Islet precursor cell (in vitro differentiated cells): ENCODE measurements around the gene RHOD.

Experiments
- DNase-seq: peaks from one replicate; pipeline ENCODE4 v3.0.0-alpha.2; 2018

RHOD gene

DNA sequence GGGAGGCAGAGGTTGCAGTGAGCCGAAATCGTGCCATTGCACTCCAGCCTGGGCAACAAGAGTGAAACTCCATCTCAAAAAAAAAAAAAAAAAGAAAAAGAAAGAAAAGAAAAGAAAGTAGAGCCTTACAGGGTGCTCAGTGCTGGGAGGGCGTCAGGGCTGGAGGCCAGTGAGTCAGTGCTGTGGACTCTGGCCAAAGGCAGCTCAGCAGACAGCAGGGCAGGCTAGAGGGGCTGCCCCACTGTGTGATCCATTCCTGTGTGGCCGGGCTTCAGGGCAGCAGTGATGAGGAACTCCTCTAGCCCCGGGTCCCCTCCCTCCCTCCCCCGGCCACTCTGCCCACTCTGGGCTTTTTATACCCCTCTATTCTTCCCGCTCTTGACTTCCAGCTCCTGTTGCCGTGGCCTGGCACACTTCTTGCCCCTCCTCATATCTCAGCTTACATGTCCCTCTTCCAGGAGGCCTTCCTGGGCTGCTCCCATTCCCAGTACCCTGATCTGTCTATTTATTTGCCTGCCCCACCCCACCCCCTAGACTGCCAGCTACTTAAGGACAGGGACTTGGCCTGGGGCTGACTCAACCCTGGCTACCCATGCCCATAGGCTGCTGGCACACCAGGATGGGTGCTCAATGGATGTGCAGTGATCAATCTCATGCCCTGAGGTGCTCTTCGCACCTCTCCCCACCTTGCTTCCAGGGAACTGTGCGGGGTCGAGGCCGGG is 23.7 kb upstream of the RHOD start:
- peak; percentile 92 for DNase-seq

DNA sequence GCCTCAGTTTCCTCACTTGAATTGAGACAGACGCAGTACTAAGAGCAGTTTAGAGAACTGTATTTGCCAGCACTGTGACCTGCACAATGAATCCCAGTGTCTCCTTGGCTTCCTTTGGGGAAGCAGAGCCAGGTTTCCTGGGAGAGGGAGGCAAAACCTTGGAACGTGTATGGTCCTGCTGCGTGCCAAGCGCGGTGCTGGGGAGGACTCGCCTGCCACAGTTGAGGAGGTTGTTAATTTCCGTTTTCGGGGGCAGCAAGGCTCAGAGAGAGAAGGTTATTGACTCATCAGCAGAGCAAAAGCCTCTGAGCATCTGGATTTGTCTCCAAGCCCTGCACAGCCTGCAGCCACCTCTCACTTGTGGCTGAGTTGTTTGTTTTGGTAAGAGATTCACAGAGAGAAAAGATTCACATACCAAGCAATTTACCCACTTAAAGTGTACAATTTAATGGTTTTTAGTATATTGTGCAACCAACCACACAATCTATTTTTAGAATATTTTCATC is 22.9 kb upstream of the RHOD start:
- peak; percentile 79 for DNase-seq

DNA sequence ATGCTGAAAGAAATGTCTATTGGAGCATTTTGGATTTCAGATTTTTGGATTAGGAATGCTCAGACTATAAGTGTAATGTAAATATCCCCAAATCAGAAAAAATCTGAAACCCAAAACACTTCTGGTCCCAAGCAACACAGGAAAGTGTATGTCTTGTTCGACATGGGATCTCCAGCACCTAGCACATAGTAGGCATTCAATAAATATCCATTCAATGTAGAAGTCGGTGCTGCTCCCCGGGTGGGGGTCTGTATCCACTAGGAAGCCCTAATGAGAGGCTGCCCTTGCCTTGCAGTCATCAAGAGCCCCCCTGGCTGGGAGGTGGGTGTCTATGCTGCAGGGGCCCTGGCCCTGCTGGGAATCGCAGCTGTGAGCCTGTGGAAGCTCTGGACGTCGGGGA is 22.3 kb upstream of the RHOD start:
- DNase-seq, result no peak

DNA sequence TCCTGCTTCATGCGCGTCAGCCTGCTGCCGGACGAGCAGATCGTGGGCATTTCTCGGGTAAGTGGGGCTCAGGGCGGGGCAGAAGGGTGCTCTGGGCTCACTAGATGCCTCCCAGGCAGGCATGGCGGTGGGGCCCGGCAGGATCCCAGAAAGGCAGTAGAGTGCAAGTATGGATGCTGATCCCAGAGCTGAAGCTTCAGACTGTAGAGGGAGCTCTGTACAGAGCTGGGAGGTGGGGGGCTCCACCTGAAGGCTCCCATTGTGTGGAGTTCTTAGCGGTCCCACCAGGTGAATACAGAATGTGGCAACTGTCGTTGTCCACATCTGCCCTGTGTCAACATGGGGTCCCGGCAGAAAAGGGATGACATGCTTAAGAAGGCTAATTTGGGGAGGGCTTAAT is 16.5 kb upstream of the RHOD start:
- no peak for DNase-seq

DNA sequence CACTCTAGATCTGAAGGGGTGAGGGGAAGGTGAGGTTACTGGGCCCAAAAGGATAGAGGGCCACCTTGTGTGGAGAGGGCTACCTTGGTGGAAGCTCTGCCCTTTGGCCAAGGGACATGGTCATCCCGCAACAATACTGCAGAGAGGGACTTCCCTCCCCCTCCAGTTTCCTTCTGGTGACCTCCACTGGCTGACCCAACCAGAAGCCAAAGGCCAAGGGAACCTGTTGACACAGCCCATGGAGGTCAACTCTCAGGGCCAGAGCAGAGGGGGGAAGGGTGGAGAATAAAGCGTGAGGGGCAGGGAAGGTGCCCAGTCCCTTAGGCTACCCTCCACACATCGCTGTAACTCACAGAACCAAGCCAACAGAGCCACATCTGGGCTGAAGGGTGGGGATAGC is 15.0 kb upstream of the RHOD start:
- DNase-seq, result no peak

DNA sequence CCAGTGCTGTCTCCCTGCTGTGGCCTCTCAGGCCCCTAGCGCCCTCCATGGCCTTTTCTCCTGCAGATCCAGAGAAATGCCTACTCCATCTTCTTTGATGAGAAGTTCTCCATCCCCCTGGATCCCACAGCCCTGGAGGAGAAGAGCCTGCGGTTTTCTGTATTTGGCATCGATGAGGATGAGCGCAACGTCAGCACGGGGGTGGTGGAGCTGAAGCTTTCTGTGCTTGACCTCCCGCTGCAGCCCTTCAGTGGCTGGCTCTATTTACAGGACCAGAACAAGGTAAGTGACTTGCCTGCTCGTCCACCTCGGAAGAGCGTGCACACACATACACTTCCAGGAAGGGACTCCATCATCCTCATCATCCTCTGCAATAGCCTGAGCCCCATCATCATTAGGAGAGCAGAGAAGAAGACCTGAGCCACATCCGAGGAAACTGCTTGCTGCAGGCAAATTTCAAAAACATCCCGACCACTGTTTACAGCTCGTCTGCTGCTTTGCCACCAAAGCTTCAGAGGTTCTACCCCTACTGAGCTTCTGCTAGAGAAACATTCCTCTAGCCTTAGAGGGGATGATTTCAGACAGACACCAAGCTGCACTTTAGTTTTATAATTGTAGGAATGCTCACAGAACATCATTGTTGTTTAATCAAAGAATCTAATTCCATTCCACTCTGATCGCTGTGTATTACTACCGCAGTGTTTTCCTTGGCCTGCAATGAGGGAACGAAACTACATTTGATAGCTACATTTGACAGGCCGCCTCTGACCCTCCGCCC is 12.9 kb upstream of the RHOD start:
- no peak for DNase-seq

DNA sequence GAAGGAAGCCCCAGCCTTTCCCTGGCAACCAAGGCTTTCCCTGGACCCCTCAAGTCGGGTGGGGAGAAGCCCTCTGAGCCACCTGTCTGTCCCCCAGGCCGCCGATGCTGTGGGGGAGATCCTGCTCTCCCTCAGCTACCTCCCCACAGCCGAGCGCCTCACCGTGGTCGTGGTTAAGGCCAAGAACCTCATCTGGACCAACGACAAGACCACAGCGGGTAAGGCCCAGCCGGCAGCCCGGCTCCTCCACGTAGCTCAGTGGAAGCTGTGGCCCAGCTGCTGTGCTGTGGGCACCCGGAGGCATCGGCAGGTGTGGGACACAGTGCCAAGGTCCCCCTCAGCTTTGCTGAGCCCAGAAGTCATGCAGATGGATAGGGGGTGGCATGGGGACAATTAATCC is 12.2 kb upstream of the RHOD start:
- no peak for DNase-seq

DNA sequence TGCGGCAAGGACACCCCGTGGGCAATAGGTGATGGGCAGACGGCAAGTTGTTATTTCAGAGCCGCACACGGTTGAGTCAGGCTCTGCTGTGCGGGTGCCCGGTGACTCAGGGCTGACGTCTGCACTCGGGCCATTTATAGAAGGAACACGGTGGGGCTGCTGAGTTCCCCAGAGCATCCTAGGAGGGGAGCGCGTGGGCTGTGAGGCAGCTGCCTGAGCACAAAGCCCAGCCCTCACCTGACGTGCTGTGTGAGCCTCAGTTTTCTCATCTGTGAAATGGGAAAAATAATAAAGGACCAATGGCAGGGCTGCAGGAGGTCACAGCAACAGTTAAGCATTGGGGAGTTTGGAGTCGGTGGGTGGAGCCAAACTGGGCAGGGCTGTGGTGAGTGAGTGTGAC is 11.3 kb upstream of the RHOD start:
- no peak for DNase-seq

DNA sequence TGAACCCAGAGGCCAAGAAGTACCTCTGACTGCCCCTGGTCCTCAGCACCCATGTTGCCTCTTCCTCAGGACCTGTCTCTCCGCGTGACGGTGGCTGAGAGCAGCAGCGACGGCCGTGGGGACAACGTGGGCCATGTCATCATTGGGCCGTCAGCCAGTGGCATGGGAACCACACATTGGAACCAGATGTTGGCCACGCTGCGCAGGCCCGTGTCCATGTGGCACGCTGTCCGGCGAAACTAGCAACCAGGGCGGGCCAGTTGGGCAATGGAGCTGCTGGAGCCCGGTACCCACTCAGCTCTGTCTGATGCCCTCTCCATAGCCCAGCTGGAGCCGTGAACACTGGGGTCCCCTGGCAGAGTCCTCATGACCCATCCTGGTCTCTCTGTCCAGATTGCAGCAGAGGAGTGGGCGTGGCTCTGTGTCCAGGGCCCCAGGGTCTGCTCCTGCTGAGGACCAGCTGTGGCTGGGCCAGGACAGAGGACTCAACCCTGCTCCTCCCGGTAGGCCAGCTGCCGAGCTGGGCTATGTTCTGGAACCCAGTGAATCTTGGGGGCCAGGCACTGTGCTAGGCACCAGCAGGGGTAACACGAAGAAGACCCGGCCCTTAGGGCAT is 8.0 kb upstream of the RHOD start:
- DNase-seq, result no peak

DNA sequence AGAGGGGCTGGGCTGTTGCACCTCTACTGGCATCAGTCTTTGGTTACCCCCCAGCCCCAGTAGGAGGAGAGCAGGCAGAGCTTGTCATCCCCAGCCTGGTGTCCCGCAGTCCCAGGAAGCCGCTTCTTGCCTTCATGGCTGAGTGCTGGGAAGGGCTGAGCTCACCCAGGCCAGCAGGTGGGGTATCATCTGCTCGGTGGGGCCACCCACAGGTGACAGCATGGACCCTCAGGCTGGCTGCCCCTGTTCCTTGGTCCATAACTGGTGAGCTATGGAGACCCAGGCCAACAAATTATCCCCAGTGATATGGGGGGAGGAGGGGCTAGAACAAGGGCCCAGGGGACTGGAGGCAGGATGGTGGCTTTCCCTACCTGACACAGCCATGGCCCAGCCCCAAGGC is 6.5 kb upstream of the RHOD start:
- no peak for DNase-seq

DNA sequence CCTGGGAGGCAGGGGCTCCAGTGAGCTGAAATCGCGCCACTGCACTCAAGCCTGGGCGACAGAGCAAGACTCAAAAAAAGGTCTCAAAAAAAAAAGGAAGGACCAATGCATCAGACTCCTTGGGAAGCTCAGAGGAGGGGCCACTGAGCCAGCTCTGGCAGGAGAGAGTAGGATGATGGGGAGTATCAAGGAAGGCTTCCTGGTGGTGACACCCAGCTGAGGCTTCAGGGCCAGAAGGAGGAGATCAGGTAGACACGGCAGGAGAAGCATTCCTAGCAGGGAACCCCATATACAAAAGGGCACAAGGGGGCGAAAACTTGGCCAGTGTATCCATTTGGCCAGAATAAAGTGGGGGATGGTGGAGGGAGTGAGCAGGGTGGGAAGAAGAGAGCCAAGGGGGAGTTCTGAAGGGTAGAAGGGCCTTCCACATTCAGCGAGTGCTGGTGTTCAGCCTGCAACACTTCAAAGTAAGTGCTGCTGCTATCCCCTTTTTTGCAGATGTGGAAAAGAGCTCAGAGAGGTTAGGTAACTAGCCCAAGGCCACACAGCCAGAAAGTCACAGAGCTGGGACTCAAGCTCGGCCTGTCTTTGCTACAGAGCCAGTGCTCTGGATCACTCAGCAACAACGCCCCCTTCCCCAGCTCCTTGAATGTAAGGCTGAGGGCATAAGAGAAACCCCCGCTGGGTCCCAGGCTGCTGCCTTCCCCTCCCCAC is 5.3 kb upstream of the RHOD start:
- no peak for DNase-seq

DNA sequence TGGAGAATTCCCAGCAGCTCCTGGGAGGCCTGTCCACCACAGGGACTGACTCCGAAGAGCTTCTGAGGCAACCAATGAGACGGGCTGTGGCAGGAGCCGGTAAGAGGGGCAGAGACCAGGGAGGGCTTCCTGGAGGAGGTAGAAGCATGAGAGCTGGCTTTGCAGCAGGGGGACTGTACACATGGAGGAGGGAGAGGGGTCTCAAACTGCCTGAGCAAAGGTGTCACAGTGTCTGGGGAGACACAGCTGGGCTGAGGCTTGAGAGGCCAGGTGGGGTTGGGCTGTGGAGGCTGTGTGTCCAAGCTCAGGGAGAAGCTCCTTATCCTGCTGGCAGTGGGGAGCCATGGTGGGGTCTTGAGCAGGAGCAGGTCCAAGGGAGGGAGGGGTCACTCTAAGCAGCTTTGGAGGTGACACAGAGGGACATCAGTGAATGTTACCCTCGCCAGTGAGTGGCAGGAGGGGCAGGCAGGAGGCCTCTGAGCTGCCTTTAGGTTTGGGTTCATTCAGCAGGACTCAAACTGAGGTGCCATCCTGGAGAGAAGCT is 4.6 kb upstream of the RHOD start:
- no peak for DNase-seq

DNA sequence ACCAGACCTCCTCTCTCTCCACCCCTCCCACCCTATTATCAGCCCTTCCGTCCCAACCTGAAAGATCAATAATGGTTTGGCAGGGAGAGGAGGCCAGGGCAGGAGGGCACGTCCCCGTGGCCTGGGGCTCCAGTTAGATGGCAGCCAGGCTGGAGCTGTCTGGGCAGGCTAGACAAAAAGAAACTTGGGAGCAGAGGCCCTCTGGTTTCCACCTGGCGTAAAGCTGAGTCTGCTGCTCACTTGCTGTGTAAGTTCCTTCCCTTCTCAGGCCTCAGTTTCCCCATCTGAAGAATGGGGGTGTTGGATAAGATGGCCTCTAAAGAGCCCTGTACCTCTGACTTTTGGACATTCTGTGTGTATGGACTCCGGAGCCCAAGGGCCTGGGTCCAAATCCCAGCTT is 3.8 kb upstream of the RHOD start:
- DNase-seq, result no peak

DNA sequence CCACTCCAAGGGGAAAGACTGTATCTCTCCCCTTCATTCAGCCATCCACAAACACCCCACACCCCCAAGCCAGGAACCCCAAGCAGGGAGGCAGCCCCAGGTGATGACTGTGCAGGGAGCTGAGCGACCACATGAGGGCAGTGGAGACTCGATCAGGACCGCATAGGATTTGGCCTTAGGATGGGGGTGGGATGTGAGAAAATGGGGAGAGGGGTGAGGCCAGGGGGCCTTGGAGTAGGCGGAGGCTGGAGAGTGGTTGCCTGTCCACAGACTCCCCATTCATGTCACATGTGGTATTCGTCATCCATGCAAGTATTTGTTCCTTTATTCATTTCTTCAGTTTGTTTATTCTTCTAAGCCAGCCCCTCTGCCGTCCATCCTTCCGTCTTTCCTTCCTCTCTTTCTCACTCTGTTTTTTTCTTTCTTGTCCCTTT is 2.7 kb upstream of the RHOD start:
- no peak for DNase-seq

DNA sequence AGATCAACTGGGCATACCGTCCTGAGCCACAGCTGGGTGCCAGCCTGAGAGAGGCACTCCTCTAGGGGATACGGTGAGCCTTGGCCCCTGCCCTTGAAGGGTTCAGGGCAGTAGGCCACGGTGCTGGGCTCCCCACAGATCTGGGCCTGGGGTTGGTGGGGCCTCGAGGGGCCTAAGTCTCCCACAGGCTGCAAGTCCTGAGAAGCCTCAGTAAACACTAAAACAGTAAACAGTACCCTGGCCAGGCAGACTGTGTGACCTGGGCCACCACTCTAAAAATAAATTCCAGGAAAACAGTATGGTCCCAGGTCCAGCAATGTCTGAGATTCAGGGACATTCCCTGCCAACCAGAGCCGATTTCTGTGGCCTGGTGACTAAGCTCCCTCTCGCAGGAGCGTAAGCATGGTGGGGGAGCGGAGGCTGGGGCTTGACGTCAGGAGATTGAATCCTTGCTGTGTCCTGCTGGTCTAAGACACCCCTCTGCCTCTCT is 2.3 kb upstream of the RHOD start:
- no peak for DNase-seq

DNA sequence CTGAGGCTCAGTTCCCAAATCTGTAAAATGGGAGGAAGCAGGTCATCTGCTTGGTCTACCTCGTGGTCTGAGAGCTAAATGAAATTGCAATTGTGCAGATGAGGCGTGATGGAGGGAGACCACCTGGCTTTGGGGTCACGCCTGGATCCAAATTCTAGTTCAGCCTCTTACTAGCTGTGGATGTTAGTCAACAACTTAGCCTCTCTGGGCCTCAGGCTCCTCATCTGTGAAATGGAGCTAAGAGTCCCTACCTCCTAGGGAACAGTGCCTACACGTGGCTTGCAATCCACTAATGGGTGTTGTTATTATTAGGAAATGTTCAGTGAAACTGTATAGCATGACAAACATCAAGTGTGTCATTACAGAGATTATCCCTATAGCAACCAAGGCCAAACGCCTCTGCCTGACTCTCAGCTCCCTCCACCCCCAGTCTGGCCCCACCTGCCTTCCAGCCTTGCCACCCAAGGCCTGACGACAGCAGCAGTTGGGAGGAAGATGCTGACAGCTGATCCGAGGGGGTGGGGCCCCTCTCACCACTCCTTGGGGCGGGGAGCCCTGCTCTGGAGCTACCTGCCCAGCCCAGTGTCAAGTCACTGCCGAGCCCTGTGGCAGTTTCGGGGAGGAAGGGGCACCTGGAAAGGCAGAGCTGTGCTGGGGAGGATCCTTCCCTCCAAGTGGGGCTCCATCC is 1.7 kb upstream of the RHOD start:
- no peak for DNase-seq

DNA sequence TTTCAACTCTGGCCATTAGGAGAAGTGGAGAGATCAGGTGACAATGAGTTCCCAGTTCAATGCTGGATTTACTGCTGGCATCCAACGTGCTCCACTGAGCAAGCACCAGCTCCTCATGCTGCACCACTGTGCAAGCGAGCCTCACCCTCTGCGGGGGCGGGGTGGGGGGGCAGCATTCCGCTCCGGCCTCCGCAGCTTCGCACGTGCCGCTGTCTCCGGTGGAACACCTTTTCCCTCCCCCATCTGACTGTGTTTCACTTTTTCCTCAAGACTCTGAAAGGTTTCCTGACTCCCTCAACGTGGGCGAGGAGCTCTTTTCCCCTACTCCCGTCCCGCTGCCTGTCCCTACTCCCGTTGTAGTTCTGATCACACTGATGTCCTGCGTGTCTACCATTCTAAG is 835 bp upstream of the RHOD start:
- no peak for DNase-seq

DNA sequence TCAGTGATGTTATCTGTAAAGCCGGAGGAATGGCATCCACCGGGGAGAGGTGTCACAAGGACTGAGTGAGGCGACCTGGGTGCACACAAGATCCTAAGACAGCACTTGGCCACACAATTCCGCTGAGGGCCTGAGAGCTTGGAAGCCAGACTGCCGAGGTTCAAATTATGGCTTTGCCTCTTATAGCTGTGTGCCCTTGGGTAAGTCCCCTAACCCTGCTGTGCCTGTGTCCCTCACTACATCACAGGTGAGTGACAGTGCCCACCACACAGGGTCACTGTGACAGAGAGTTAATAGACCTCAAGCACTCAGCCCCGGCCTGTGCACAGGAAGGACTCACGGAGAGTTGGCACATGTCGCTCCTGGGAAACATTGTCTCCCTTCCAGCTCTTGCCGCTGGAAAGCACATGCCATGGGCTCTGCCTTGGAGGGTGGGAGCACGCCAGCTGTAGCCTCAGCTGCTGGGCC is 592 bp downstream of the RHOD start:
- DNase-seq, result no peak

DNA sequence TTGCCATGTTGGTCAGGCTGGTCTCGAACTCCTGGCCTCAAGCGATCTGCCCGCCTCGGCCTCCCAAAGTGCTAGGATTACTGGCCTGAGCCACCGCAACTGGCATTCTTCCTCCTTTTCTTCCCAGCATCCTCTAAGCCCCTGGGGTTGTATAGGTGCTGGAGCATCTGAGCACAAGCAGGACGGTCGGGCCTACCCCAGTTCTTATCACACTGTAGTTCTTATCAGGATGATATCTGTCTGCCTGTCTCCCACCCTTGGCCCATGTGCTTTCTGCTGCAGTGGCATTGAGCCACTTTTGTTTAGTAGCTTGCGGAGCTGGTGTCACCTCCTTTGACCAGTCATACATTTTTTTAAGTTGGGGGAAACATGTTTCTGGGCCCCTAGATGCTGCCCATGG is 1.9 kb downstream of the RHOD start:
- DNase-seq, result no peak

DNA sequence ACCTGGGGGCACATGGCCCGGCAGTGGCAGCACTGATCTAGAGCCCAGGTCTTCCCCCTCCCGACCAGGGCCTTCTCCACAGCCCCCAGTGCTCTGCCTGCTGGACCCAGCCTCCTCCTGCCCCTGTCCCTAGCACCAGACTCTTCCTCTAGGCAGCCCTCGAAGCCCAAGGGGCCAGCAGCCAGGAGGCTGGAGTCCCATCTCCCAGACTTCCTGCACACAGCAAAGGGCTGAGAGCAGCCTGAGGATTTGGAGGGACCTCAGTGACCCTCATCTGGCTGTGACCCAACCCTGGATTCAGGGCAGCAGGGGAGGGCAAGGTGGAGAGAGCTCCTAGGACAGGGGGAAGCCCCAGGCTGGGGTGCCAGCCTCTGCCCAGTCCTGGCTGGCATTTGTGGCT is 3.0 kb downstream of the RHOD start:
- no peak for DNase-seq

DNA sequence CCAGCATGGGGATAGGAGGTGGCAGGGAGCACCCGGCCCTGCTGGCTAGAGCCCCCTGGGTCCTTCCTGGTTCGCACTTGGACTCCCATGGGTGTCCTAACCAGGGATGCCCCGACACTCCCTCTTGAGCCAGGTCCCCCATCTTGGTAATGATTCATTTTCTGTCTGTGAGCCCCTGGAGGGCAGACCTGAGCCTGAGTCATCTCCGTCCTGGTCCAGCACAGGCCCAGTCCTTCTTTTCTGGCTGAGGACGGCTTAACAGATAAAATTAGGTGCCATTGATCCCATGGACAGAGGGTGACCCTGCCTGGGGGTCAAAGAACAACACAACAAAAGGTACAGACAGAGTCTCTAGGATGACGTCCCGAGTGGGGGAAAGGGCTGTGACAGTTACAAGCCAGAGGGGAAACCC is 3.5 kb downstream of the RHOD start:
- DNase-seq, result no peak
